Embryonic facial prominence (tissue), 1 donor: ENCODE measurements around the gene RNF4.
"Not testable (repeated sequence)": the region's sequence is repeated elsewhere in the genome, so short reads cannot be mapped to it uniquely, and the experiment has no call there.

ENCODE experiments used
- DNase-seq: peaks from one replicate; pipeline ENCODE4 v3.0.0-alpha.2; 2016; ENCODE audit errors: extremely low spot score

Gene RNF4

DNA sequence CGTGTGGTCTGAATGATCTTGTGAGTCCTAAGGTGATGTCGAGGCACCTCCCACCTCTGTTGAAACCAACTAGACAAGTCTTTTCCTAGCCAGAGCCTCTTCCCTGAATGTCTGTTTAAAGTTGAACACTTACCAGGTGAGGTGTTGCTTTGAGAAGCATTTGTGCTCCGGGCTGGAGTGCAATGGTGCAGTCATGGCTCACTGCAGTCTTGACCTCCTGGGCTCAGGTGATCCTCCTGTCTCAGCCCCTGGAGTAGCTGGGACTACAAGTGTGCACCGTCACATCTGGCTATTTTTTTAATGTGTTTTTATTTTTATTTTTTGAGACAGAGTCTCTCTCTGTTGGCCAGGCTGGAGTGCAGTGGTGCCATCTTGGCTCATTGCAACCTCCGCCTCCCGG is 18.1 kb downstream of the RNF4 start:
- no peak for DNase-seq

- no peak for DNase-seq
Observed at GRCh38 chr4:2487632-2488031, 18.7 kb downstream of the RNF4 start.

- DNase-seq = no peak
Observed at GRCh38 chr4:2489081-2489805, 20.3 kb downstream of the RNF4 start.

DNA sequence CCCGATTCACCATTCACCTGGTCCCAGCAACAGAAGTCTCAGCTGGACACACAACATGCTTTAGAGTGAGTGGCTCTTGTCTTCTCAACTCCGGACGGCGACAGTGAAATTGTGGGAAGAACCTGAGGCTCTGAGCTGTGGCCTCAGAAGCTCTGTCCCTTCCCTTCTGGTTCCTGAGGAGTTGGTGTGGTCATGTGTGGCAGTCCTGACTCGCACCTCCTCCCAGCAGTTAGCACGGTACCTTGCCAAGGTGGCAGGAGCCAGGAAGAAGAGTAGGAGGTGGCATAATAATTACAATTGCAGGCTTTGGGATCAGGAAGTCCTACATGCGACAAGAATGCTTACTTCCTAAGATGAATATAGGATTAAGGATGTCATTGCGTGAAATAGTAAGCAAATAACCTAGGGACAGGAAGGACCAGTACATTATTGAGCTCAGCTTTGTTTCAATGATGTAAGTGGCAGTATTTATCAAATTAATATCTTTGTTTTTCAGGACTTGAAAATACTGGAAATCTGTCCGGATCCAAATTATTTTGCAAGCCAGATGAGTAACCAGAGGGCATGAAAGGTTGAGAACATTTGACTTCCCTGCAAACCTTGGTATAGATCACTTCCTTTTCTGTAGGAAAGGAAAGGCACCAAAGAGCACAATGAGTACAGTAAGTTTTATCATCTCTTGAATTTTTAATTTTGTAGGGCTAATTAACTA is 21.1 kb downstream of the RNF4 start:
- DNase-seq = no peak

DNA sequence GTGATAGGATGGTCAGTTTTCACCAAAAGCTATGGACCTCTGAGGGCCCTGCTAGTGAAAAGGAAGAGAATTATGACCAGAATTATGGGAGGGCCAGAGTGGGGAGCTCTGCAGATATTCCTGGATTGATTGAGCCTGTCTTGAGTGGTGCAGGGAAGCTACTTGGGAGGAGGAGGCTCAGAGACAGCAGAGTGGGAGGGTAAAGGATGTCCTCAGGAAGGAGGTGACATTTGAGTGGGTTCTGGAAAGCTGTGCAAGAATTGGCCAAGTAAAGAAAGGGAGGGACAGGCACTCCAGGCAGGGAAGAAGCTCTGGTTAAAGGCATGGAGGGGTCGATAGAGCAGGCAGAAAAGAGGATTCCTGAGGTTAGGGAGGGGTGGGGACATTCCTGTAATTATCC is 24.1 kb downstream of the RNF4 start:
- DNase-seq = no peak

- no peak for DNase-seq
Observed at GRCh38 chr4:2494992-2495391, 26.1 kb downstream of the RNF4 start.

DNA sequence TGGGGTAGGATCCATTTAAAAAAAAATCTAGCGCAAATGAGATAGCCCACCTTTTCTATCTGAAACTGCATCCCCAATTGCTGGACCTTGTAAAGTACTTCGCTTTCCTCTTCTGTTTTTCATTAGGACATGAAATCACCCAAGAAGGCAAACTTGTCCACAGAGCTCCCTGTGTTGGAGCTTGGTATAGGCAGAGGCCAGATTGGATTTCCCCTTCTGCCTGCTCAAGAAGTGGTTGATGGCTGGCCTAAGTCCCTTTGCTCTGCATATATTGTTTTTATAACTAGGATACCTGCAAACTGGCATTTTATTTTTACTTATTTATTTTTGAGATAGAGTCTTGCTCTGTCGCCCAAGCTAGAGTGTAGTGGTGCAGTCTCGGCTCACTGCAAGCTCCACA is 28.4 kb downstream of the RNF4 start:
- no peak for DNase-seq

DNA sequence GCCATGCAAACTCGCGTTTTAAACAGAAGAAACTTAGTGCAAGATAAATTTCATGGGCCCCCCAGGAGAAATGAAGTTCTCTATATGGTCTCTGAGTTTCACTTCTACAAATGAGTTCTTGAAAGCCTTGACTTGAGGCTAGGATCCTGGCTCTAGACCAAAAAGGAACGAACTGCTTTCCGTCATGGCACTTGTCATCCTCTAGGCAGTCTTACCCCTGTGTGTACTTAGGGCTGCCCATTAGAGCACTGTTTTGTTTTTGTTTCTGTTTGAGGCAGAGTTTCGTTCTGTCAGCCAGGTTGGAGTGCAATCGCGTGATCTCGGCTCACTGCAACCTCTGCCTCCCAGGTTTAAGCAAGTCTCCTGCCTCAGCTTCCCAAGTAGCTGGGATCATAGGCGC is 29.0 kb downstream of the RNF4 start:
- DNase-seq = no peak

- no peak for DNase-seq
Observed at GRCh38 chr4:2500547-2500946, 31.6 kb downstream of the RNF4 start.

- no peak for DNase-seq
Observed at GRCh38 chr4:2501034-2501594, 32.2 kb downstream of the RNF4 start.

- no peak for DNase-seq
Observed at GRCh38 chr4:2503809-2504208, 34.9 kb downstream of the RNF4 start.

DNA sequence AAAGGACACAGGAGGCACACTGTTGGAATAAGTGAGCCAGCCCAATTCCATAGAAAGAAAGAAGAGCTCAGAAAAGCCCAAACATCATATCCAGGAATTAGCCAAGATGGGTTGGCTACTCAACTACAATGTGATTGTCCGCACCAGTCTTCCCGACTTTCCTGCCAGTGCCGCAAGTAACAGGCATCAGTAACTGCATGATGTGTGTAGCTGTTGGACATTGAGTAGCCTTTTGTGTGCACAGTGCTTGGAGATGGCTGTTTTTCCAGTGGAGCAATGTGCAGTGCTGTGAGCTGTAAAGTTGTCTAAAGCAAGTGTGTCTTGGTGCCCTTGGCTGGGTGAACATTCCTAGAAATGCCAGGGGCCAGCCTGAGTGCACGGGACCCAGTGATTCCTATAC is 38.4 kb downstream of the RNF4 start:
- no peak for DNase-seq

DNA sequence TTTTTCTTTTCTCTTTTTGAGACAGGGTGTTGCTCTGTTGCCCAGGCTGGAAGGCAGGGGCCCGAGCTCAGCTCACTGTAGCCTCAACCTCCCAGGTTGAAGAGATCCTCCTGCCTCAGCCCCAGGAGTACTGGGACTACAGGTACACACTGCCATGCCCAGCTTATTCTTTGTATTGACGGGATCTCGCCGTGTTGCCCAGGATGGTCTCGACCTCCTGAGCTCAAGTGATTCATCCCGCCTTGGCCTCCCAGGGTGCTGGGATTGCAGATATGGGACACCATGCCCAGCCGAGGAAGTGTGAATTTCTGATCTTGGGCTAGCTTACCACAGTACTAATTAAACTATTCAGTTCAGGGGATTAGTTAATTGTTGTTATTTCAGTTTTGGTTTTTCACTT is 38.9 kb downstream of the RNF4 start:
- no peak for DNase-seq

DNA sequence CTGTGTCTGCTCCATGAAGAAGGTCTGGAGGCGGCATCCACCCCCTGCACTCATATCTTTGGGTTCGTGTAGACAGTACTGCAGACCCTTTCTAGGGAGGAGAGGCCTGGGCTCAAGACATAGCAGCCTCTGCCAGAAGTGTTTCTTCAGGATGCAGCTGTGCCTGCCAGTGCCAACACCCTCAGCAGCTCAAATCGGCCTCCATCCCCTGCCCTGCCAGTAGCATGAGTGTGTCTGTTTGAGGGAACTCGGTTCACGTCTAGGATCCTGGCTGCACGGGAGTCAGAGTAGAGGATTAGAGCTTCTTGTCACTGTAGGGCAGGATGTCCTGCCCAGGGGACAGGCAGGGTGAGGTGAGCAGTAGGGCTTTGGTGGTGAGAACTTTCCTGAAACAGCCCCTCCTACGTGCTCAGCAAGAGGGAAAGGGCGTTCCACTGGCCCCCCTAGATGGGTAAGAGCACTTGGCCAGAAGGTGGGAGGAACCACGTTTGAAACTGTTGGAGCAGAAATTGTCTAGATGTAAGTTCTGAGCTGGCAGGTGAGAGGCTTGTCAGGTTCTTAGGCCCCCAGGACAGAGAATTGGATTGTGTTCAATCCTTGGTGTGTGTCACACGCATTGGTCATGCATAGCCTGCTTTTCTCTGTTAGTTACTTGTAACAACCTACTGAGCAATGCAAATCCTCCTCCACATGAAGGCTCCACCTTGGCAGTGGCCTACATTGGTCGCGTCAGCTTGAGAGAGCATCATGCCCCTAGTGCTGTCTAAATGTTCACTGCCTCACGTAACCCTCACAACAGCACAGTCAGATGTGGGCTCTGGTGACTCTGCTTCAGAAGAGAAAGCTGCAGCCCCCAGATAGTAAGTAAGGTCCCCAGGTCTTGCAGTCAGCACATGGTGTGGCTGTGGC is 41.7 kb downstream of the RNF4 start:
- DNase-seq = no peak

GRCh38 chr4:2511645-2512131 is 42.8 kb downstream of the RNF4 start:
- DNase-seq = no peak

DNA sequence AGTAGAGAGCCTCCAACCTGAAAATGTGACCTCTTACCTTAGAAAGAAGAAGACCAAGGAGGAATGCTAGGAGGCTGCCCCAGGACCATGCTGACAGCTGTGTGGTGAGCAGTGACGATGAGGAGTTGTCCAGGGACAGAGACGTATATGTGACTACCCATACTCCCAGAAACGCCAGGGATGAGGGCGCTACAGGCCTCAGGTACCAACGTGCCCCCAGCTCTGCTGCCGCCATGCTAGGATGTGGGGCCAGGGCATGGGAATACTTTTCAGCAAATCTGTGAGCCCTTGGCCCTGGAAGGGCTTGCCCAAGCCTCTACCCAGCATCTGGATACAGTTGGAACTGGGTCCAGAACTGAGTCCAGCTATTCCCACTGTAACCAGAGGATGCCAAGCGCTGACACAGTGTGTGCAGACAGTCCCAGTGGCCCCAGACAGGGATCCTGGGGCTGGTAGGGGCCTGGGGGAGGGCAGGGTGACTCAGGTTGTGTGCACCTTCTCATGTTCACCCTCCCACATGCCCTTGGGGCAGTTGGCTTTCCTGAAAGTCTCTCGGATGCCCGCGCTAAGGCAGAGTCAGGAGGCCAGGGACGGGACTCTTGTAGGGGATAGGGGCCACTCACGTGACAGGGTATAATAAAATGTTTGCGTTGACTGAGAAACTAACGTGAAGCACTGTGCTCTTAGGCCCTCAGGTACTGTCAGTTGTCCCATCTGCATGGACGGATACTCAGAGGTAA is 43.7 kb downstream of the RNF4 start:
- DNase-seq = no peak

DNA sequence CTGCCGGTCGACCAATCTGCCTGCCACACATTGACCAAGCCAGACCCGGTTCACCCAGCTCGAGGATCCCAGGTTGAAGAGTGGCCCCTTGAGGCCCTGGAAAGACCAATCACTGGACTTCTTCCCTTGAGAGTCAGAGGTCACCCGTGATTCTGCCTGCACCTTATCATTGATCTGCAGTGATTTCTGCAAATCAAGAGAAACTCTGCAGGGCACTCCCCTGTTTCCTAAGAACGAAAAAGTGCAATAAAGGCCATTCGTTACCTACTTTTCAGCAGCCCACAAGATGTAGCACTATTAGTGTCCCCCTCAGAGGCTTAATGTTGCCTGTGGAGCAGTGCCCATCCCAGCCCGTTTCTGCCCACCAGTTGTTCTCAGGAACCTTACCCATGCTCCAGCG is 45.3 kb downstream of the RNF4 start:
- DNase-seq = not testable (repeated sequence)

- not testable (repeated sequence) for DNase-seq
Observed at GRCh38 chr4:2514944-2515343, 46.0 kb downstream of the RNF4 start.

- DNase-seq = no peak
Observed at GRCh38 chr4:2515830-2516550, 47.1 kb downstream of the RNF4 start.

GRCh38 chr4:2516635-2517034 is 47.7 kb downstream of the RNF4 start:
- DNase-seq = no peak

DNA sequence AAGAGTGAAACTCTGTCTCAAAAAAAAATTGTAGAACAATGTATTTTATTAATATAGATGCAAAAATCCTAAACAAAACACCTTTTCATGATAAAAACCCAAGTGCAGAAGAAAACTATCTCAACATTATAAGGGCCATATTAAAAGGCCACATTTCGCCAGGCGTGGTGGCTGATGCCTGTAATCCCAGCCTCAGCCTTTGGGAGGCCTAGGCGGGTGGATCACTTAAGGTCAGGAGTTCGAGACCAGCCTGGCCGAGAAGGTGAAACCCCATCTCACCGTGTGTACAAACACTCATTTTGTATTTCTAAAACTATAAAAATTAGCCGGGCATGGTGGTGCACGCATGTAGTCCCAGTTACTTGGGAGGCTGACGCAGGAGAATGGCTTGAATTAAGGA is 57.7 kb downstream of the RNF4 start:
- DNase-seq = no peak
